Activated CD4-positive, alpha-beta T cell treated with anti-CD3 and anti-CD28 coated beads, Interleukin-2, amount 50 U/mL, for 16 hours (primary cell): Measurements from ENCODE around the gene IVL.

Source experiments
- DNase-seq: peaks from one replicate; pipeline ENCODE4 v3.0.0-alpha.2; 2020

IVL gene

GRCh38 chr1:152907686-152908601 is at the start of gene IVL:
Gene IVL, plus strand, starts transcription at chr1:152908546. Its CDS starts 1,252 bp downstream, at chr1:152909798.
- peak; percentile 26 for DNase-seq

GRCh38 chr1:152859696-152860095 is 48.6 kb upstream of the IVL start, which contains the start of gene LCE7A:
Gene LCE7A, plus strand, starts transcription at chr1:152859996. Its CDS starts 702 bp downstream, at chr1:152860698.
- no peak for DNase-seq

GRCh38 chr1:152860129-152860528 is 48.2 kb upstream of the IVL start:
- DNase-seq: no peak

GRCh38 chr1:152861374-152861773 is 47.0 kb upstream of the IVL start:
- DNase-seq: no peak

- no peak for DNase-seq
These were observed 43.9 kb upstream of the IVL start for GRCh38 chr1:152864443-152864842.

- DNase-seq: no peak
These were observed 42.0 kb upstream of the IVL start for GRCh38 chr1:152866321-152866720.

- peak; percentile 69 for DNase-seq
These were observed 38.4 kb upstream of the IVL start for GRCh38 chr1:152869808-152870419.

- DNase-seq: peak; percentile 23
These were observed 37.3 kb upstream of the IVL start for GRCh38 chr1:152870831-152871730.

GRCh38 chr1:152871731-152872126 is 36.6 kb upstream of the IVL start:
- no peak for DNase-seq

GRCh38 chr1:152873495-152873894 is 34.9 kb upstream of the IVL start:
- no peak for DNase-seq

- DNase-seq: no peak
These were observed 31.5 kb upstream of the IVL start for GRCh38 chr1:152876827-152877226.

- DNase-seq: peak; percentile 22
These were observed 30.3 kb upstream of the IVL start, which contains the start of gene SMCP for GRCh38 chr1:152878042-152878441. Gene SMCP, plus strand, starts transcription at chr1:152878322. Its CDS starts 6,101 bp downstream, at chr1:152884423.

GRCh38 chr1:152879559-152880198 is 28.7 kb upstream of the IVL start:
- DNase-seq: no peak

- no peak for DNase-seq
These were observed 28.0 kb upstream of the IVL start for GRCh38 chr1:152880316-152880715.

GRCh38 chr1:152880907-152881306 is 27.4 kb upstream of the IVL start:
- peak; percentile 2 for DNase-seq

- no peak for DNase-seq
These were observed 24.3 kb upstream of the IVL start for GRCh38 chr1:152884085-152884484.

GRCh38 chr1:152884506-152884905 is 23.8 kb upstream of the IVL start:
- no peak for DNase-seq

GRCh38 chr1:152884966-152885624 is 23.3 kb upstream of the IVL start:
- DNase-seq: no peak

GRCh38 chr1:152886085-152886484 is 22.3 kb upstream of the IVL start:
- DNase-seq: no peak

- DNase-seq: no peak
These were observed 21.5 kb upstream of the IVL start for GRCh38 chr1:152886758-152887409.

- DNase-seq: no peak
These were observed 20.2 kb upstream of the IVL start for GRCh38 chr1:152888126-152888525.
